Activated CD8-positive, alpha-beta memory T cell treated with anti-CD3 and anti-CD28 coated beads, Interleukin-2, amount 50 U/mL, for 1 hour (primary cell): Measurements from ENCODE around the gene ARPIN.
"Not testable (repeated sequence)": the region's sequence is repeated elsewhere in the genome, so short reads cannot be mapped to it uniquely, and the experiment has no call there.

Source experiments
- DNase-seq: peaks from one replicate; pipeline ENCODE4 v3.0.0-alpha.2; 2020; ENCODE audit errors: extremely low read depth

ARPIN gene

DNA sequence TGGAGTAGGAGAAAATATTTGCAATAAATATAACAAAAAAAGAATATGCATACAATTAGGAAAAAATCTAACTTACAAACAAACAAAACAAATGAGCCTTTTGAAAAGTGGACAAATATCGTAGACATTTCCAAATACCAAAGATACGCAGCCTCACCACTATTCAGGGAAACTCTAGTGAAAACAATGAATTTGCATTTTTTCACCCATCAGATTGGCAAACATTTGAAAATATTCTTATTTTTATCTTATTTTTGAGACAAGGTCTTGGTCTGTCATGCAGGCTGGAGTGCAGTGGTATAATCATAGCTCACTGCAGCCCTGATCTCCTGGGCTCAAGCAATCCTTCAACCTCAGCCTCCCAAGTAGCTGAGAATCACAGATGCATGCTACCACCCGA, 34.4 kb downstream of the ARPIN start:
- no peak for DNase-seq

DNA sequence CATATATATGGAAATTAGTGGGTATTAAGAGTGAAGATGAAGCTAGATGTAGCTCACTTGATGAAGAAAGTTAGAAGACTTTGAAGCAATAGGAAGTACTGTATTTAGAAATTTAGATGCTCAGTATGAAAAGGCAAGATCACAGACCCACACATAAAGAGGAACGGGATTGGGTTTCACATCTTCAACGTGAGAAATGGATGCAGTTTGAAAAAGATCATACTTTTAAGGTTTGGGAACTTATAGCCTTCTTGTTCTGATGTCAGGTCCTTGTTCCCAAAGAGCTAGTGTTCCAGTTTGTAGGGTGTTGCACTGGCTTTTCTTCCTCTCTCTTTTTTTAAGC, 35.7 kb downstream of the ARPIN start:
- DNase-seq: no peak

DNA sequence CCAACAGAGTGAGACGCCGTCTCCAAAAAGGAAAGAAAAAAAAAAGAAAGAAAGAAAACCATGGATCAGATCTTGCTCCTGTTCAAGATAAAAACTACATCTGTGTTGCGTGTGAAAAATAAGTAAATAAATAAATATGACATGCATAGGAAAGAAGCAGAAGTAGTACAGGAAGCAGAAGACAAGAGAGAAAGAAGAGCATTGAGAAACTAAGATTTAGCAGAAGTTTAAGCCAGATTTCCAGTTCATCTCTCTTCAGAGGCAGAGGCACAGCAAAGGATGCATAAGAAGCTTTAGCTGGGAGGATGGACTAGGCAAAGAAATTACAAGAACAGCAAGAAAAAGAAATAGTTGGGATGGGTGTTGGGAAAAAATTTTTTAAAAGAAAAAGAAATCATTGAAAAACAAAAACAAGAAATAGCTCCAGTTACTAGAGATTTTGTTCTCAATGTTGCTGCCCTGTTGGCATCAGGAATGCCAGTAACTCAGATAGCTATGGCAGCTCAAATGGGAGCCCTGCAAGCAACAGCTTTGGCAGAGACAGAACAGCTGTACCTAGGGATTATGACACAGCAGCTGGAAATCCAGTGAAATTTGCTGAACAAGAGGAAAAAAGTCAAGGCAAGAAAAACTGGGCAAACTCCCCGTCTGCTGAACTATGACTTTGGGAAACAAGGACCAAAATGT, 36.2 kb downstream of the ARPIN start:
- no peak for DNase-seq

DNA sequence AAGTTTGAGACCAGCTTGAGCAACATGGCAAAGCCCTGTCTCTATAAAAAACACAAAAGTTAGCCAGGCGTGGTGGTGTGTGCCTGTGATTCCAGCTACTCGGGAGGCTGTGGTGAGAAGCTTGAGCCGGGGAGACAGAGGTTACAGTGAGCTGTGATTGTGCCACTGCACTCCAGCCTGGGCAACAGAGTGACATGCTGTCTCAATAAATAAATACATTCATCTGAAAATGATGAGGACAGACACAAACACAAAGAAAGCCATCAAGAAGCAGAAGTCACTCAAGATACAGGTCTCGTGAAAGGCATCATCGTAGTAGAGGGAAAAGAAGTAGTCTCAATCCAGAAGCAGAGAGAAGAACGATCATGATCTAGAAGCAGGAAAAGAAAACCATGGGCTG, 37.0 kb downstream of the ARPIN start:
- DNase-seq: no peak

DNA sequence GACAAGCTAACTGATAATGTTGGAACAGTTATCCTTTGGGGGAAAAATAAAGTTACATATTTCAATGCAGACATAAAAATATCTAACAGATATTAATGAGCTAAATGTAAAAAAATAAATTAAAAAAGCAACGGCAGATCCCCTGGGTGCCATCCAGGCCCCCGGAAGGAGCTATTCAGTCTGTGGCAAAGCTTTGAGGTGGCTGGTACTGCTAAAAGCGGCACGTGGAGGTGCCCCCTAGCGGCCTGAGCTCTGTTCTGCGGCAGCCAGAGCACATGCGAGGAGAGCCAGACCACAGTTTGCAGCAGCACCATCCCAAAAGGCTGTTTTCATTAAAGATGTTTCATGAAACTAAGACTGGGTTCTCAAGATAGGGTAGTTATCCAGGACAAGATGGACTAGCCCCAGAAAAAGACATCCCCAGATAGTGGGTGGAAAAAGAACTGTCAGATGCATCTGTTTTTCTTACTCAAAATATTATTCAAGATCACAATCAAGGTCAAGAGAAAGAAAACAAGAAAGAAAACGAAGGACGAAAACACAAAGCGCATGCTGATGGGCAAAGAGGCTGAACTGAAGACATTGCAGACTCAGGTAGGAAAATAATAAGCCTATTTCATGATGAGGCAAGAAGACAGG, 37.7 kb downstream of the ARPIN start:
- peak; percentile 35 for DNase-seq

DNA sequence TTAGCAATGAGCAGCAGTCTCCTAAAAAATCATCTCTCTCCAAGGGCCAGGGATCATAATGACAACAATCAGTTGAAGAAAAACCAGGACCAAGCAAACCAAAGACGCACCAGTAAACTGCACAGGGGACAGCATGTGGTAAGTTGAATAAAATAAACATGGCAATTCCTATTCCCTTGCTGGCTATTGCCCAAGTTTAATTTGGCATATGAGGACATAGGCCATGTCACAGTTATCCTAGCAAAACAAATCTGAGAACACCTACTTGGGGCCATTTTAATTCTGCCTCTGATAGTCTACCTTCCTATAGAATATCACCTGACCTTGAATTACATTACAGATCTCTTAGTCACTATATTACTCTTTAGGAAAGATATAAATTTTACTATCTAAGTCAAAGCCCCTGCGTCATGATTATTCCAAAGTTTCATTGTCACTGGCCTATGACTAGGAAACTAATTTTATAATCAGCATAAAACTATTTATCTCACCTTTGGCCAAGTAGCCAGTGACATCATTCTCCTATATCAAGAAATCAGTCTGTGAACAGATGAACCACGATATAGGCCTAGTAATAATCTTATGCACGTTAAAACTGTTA, 42.0 kb downstream of the ARPIN start:
- no peak for DNase-seq

DNA sequence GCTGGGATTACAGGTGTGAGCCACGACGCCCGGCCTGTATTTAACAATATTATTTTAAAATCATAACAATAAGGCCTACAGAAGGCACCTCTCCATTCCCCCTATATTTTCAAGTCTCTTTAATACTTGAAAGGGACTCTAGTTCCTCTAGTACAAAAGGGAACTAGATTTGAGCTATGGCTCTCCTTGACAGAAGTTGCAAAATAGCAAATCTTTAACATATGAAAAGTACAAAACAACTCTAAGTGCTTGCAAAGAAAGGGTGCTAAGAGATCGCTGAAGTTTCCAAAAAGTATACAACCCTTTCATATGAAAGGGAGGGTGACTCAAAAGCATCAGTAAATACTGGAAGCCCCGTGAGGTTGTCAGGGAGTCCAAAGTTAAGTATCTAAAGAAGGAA, 42.7 kb downstream of the ARPIN start:
- DNase-seq: no peak

DNA sequence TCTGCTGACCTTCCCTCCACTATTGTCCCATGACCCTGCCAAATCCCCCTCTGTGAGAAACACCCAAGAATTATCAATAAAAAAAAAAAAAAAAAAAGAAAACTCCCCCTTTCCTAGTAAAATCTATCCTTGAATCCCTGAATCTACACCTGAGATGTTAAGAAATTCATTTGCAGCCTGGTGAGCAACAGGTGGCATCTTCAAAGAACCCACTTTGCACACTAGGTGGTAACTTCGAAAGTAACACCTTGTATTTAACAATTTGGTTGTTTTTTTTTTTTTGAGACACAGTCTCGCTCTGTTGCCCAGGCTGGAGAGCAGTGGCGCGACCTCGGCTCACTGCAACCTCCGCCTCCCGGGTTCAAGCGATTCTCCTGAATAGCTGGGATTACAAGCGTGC, 43.3 kb downstream of the ARPIN start:
- DNase-seq: not testable (repeated sequence)

DNA sequence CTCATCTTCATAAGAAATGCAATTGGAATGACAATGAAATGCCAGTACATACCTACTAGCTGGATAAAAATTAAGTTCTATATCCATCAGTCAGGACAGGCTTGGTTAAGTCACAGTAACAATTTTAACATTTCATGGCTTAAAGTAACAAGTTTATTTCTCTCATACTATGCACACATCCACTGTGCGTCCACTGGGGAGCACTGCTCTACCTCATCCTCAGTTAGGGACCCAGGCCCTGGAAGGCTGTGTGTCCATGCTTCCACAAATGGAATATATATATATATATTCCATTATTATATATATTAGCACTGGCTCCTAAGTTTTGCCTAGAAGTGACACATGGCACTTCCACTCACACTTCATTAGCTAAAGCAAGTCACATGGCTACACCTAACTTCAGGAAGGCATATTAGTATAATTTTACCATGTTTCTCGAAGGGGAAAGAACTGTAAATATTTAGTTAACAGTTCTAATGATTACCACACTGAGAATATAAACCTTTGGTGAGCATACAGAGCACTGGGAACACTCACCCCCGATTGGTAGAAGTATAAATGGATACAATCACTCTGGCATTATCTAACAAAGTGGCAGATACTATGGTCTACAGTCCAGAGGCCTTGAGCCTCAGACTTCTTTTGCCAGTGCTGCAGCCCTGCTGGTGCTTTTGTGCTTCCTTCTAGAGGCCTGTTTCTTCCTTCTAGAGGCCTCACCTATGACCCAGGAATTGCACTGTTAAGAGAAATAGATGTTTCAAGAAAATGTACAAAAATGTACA, 47.6 kb downstream of the ARPIN start:
- no peak for DNase-seq

DNA sequence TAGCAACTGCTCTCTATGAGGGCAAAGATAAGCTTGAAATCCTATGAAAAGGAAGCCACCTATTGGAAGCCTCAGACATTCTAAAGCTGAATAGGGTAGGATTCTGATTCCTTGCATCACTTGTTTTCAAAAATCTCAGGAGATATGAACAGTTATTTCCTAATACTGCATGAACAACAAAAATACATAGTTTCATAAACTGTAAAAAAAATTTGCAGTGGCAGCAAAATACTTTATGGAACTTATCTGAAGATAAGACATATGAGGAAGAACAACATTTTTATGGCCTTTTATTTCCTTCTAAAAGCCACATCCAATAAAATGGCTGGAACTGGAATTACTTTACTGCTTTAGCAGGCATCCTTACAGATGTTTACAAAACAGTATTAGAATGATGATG, 48.8 kb downstream of the ARPIN start:
- DNase-seq: no peak

DNA sequence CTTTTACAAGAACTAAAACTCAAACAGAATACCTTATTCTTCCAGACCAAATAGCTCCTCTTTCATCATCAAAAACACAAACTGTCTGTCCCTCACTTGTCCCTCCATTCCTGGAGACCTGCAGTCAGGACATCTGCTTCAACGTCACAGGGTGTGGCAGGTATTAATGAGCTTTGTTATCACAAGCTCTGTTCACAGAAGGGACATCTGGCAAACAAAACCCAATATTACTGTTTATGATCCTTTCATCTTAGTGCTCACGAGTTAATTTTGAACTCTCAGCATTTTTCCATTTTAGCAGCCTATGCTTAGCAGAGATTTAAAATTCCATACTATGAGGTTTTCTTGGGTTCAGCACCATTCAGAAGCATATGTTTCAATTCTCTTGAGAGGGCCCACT, 51.9 kb downstream of the ARPIN start:
- DNase-seq: no peak

DNA sequence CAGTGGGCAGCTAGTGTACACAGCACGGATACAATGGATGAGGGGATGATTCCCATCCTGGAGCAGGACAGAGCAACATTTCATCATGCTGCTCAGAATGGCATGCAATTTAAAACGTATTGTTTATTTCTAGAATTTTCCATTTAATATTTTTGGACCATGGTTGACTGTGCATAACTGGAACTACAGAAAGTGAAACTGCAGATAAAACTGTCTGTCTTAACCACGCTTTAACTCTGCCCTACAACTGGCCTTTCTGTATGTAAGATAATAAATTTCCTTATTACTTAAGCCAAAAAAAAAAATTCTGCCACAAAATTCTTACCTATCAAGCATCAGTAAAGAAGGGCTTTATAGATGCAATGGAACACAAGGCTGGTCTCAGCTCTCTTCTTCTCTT, 52.3 kb downstream of the ARPIN start:
- DNase-seq: no peak

DNA sequence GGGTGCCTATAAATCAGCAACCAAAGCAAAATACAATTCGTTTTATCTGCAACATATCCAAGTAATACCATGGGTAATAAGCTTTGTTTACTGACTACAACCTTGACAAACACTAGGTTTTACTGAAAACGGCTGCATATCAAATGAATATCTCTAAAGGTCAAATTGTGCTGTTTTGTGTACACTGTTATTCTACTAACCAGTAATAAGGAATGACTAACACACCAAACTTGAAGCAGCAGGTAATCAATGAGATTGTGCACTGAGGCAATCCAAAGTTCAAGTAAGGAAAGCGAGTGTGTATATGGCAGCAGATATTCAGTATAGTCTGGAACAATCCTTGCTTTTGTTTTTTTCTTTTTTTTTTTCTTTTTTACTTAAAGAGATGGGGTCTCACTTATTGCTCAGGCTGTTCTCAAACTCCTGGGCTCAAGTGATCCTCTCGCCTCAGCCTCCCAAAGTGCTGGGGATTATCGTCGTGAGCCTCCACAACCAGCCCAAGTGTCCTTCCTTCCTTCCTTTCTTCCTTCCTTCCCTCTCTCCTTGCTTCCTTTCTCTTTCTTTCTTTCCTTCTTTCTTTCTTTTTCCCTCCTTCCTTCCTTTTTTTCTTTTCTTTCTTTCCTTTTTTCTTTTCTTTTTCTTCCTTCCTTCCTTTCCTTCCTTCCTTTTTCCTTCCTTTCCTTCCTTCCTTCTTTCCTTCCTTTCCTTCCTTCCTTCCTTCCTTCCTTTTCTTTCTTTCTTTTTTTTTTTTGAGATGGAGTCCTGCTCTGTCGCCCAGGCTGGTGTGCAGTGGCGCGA, 53.9 kb downstream of the ARPIN start:
- DNase-seq: no peak

DNA sequence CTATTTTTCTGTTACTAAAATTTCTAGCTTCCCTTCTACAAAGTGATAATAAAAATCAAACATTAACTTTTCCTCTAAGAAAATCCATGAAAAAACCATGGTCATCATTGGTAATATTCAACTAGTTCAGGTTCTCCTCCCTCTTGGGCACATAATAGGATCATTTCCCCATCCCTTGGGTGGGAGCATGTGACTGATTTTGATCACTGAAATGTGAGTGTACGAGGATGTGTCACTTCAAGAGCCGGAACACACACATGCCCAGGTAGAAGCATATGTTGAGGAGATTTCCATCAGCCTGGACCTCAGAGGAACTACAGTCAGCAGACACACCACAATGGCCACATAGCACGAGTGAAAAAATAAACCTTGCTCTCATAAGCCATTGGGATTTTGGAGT, 55.1 kb downstream of the ARPIN start:
- no peak for DNase-seq

DNA sequence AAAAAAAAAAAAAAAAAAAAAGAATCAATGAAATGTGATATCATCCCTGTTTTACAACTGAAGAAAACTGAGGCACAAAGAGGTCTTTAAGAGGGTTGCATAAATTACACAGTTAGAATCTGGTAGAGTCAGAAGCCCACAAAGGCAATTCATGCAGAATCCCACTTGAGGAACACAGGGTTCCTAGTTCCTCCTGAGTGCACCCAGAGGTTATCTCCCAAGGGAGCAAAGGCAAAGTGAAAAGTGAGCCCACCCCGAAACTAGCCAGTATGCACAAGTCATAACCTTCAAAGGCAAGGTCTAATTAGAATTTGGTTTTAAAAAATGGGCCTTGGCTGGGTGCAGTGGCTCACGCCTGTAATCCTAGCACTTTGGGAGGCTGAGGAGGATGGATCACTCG, 56.8 kb downstream of the ARPIN start:
- DNase-seq: no peak

DNA sequence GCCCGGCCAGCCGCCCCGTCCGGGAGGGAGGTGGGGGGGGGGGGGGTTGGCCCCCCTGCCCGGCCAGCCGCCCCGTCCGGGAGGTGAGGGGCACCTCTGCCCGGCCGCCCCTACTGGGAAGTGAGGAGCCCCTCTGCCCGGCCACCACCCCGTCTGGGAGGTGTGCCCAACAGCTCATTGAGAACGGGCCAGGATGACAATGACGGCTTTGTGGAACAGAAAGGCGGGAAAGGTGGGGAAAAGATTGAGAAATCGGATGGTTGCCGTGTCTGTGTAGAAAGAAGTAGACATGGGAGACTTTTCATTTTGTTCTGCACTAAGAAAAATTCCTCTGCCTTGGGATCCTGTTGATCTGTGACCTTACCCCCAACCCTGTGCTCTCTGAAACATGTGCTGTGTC, 57.9 kb downstream of the ARPIN start:
- not testable (repeated sequence) for DNase-seq

DNA sequence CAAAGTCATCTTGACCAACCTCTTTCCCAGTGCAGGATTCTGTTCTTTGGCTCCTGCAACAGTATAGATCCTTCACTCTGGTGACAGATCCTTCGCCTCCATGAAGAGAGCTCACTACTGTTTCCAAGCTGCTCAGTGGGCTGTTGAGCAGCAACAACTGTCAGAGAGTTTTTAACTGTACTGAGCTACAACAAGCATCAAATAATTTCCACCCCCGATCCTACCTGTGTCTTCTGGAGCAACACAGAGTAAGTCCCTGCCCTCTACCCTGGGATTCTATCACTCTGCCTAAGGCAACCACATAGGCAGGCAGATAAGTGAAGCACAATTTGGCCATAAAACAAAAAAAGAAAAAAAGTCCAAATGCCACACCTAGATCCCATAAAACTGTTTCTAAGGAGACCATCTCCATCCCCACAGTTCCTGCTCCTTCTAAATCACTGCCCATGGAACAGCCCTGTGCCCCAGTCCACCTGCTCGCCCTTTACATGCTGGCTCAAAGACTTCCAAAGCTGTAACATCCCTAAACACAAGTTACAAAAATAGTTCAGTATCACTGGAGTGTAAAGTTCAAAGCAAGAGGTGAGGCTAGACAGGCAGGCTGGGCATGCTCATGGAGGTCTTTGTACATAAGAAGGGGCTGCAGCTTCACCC, 60.3 kb downstream of the ARPIN start:
- DNase-seq: no peak

DNA sequence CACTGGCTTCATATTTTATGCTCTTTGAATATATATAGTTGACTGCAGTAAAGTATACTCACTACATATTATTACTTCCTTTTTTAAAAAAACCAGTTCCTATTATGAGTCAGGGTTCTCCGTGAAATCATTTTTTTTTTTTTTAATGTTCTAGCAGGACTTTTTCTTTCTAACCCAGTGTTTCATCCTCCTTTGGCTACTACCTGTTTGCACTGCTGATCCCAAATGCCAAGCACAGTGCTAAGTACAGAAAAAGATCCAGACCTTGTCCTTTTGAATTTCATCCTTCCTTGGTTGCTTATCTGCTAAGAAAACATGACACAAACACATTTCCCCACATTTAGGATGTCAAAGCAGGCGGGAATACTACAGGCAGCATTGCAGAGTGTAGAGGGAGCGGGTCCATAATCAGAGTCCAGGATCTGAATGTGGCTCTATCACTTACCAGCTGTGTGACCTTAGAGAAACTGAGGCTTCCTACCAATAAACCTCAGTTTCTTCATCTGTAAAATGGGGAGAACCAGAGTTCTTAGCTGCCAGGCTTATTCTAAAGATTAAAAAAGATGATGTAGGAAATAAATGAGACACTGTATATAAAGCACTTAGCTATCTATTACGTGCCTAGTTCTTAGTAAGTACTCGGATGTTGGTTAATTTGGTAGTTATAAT, 60.9 kb downstream of the ARPIN start:
- DNase-seq: no peak

DNA sequence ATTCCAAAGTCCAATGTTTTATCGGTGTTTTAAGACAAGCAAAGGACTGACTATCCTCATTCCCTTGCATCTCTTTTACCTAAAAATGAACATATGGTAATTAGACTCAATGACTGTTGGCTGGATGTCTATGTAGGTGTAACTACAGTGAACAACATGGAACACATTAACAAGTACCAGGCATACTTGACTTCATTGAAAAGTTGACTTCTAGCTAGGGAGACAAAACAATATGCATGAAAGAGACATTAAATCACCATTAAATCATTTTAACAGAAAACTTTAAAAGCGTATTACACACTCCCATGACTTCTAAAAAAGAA, 63.8 kb downstream of the ARPIN start:
- DNase-seq: no peak

DNA sequence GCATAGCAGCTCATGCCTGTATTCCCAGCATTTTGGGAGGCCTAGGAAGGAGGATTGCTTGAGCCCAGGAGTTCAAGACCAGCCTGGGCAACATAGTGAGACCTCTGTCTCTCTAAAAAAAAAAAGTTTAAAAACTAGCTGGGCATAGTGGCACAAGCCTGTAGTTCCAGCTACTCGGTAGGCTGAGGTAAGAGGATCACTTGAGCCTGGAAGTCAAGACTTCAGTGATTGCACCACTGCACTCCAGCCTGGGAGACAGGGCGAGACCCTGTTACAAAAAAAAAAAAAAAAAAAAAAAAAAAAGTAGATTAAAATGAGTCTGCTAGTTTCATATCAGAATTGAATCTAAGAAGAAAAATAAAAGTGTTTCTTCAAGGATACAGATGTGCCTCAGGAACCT, 65.7 kb downstream of the ARPIN start:
- no peak for DNase-seq

DNA sequence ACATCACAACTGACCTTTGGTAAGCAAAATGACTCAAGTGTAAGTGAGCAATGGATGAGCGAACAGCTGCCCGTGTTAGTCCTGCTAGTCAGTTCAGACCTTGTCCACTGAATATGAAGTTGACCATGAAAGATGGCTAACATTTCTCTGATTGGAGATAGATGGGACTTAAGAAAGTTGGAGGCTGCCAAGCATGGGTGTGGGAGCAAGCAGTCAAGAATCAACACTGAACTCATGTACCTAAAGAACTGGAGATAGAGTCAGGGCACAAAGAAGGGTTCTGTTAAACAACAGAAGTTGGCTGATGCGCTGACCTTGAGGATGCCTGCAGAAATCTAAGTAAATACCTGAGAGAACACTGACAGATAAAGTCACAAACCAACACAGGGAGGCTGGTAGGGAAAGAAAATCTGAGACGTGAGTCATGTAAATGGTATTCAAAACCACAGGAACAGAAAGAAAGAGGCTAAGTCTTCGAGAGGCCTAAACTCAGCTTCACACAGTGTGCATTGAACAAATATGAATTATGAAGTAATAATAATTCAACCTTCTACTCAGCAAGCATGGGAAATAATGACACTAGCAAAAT, 67.4 kb downstream of the ARPIN start:
- DNase-seq: no peak
